ENCODE results near the gene ZNF532.

- TF ChIP-seq EP300 (IDR thresholded peaks at IDR 0.05; ENCODE audit: low read depth in 2 of 2, low read length in 2 of 2), result no peak
- no peak for TF ChIP-seq EP300 (CRISPR knock-in tag; IDR thresholded peaks at IDR 0.05; ENCODE audit: borderline replicate concordance)
- TF ChIP-seq, protein P1, sequence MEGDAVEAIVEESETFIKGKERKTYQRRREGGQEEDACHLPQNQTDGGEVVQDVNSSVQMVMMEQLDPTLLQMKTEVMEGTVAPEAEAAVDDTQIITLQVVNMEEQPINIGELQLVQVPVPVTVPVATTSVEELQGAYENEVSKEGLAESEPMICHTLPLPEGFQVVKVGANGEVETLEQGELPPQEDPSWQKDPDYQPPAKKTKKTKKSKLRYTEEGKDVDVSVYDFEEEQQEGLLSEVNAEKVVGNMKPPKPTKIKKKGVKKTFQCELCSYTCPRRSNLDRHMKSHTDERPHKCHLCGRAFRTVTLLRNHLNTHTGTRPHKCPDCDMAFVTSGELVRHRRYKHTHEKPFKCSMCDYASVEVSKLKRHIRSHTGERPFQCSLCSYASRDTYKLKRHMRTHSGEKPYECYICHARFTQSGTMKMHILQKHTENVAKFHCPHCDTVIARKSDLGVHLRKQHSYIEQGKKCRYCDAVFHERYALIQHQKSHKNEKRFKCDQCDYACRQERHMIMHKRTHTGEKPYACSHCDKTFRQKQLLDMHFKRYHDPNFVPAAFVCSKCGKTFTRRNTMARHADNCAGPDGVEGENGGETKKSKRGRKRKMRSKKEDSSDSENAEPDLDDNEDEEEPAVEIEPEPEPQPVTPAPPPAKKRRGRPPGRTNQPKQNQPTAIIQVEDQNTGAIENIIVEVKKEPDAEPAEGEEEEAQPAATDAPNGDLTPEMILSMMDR (CRISPR knock-in tag; IDR thresholded peaks at IDR 0.05), result no peak
- no peak for TF ChIP-seq YEATS4 (CRISPR knock-in tag; IDR thresholded peaks at IDR 0.05; ENCODE audit: borderline replicate concordance)
- no peak for TF ChIP-seq MLXIP (CRISPR knock-in tag; IDR thresholded peaks at IDR 0.05; ENCODE audit: borderline replicate concordance)
- TF ChIP-seq ZSCAN30 (CRISPR knock-in tag; IDR thresholded peaks at IDR 0.05), result no peak
- TF ChIP-seq GABPA (IDR thresholded peaks at IDR 0.05; ENCODE audit: low read depth, low read length), result no peak
- TF ChIP-seq GABPA (CRISPR knock-in tag; IDR thresholded peaks at IDR 0.05; ENCODE audit: low read depth), result no peak
- no peak for TF ChIP-seq DPF2 (CRISPR knock-in tag; IDR thresholded peaks at IDR 0.05; ENCODE audit: borderline replicate concordance, low read depth)
- TF ChIP-seq SMAD9 (CRISPR knock-in tag; IDR thresholded peaks at IDR 0.05), result no peak
- TF ChIP-seq NONO (IDR thresholded peaks at IDR 0.05), result no peak
- no peak for TF ChIP-seq NONO (CRISPR knock-in tag; conservative IDR thresholded peaks at IDR 0.05)
- no peak for TF ChIP-seq CHD2 (IDR thresholded peaks at IDR 0.05; ENCODE audit: low read depth, low read length)
- no peak for TF ChIP-seq SALL2 (CRISPR knock-in tag; IDR thresholded peaks at IDR 0.05)
- TF ChIP-seq ZNF510 (CRISPR knock-in tag; IDR thresholded peaks at IDR 0.05; ENCODE audit: low read depth), result no peak
These were observed 91.1 kb downstream of the ZNF532 start for GRCh38 chr18:58955738-58956137.
